LNCAP (cell line): ENCODE results near the gene SLC35E4.

Source experiments
- TF ChIP-seq, protein P1 (sequence below): fragments of 450-650 bp; IDR thresholded peaks from 2 replicates; pipeline ENCODE4 v1.5.1; 2017; ENCODE audit warnings: mild to moderate bottlenecking

The SLC35E4 gene

GRCh38 chr22:30691204-30691603 is 55.6 kb downstream of the SLC35E4 start:
- TF ChIP-seq, protein P1, sequence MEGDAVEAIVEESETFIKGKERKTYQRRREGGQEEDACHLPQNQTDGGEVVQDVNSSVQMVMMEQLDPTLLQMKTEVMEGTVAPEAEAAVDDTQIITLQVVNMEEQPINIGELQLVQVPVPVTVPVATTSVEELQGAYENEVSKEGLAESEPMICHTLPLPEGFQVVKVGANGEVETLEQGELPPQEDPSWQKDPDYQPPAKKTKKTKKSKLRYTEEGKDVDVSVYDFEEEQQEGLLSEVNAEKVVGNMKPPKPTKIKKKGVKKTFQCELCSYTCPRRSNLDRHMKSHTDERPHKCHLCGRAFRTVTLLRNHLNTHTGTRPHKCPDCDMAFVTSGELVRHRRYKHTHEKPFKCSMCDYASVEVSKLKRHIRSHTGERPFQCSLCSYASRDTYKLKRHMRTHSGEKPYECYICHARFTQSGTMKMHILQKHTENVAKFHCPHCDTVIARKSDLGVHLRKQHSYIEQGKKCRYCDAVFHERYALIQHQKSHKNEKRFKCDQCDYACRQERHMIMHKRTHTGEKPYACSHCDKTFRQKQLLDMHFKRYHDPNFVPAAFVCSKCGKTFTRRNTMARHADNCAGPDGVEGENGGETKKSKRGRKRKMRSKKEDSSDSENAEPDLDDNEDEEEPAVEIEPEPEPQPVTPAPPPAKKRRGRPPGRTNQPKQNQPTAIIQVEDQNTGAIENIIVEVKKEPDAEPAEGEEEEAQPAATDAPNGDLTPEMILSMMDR = no peak

DNA sequence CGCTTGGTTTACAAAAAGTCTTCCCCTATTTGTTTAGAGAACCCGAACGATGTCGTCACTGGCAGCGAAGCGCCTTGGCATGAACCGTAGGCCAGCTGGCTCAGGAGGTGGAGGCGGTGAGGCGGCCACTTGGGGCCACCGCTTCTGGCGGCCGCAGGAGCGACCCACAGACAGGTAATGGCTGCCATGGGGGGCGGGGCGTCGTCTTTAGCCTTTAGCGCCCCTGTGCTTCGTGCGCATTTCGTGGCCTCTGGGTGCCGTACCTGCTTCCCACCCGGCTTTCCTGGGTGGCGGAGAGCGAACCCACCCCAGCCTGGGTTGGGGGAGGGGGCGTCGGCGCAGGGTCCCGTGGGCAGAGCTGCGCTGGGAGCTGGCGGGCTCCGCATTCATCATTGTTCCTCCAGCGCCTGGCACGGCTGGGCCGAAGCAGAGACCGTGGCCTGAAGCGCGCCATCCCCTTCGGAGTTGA is 58.6 kb downstream of the SLC35E4 start:
- TF ChIP-seq, protein P1 = no peak

- TF ChIP-seq, protein P1 = no peak
Measured at GRCh38 chr22:30694640-30695350, 59.2 kb downstream of the SLC35E4 start, which contains the start of gene OSBP2. Gene OSBP2 (plus strand): TSS chr22:30694874. CDS start chr22:30694910, 36 bp downstream.

- TF ChIP-seq, protein P1 = no peak
Measured at GRCh38 chr22:30695351-30695851, 59.8 kb downstream of the SLC35E4 start.

DNA sequence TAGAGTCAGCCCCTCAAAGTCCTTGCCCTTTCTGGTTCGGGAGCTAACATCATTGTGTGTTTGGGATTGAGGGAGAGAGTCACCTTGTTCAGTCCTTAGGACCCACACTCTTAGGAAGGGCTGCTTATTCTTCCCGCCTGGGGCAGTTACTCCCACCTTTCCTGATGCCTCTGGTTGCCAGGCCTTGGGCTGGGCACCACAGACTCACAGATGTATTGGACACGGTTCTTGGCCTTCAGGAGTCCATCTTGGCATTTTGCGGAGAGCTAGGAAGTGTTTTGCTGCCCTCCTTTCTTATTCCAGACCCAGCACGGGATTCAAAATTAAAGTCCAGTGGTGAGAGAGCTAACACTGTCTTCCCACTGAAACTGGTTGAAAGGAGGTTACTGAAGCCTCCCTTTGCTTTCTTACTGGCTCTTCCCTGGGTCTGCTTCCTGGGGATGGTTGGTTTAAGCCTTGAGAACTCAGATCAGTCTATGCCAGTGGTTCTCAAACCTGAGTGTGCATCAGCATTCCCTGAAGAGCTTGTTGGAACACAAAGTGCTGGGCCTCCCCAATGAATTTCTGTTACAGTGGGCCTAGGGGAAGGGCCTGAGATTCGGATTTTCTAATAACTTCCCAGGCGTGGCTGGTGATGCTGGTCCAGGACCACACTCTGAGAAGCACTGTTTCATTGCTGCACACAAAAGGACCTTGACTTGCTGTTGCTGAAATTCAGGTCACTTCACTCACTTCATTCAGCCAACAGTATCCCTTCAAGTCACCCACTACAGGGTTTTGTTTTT is 60.5 kb downstream of the SLC35E4 start:
- TF ChIP-seq, protein P1 = no peak
